ENCODE results near the gene CROCC2. TPM values are rescaled to one million over a fixed set of nuclear protein-coding genes. Genes with fewer than 3 reads are reported as not detected.

CROCC2 gene
- total RNA-seq, 1 donor from 2014 or later: not detected

- DNase-seq: no peak
These were observed 51.0 kb downstream of the CROCC2 start for GRCh38 chr2:240956935-240957655.

GRCh38 chr2:240957656-240958365 lies 51.7 kb downstream of the CROCC2 start:
- peak; percentile 69 for DNase-seq

- DNase-seq: no peak
These were observed 52.5 kb downstream of the CROCC2 start for GRCh38 chr2:240958366-240959213.

GRCh38 chr2:240959214-240959940 lies 53.2 kb downstream of the CROCC2 start:
- no peak for DNase-seq

GRCh38 chr2:240959941-240960308 lies 53.8 kb downstream of the CROCC2 start:
- DNase-seq: no peak

- peak; percentile 81 for DNase-seq
These were observed 54.3 kb downstream of the CROCC2 start for GRCh38 chr2:240960309-240960970.

- no peak for DNase-seq
These were observed 55.1 kb downstream of the CROCC2 start for GRCh38 chr2:240960971-240961876.

GRCh38 chr2:240961910-240962299 lies 55.8 kb downstream of the CROCC2 start:
- DNase-seq: no peak

- DNase-seq: peak; percentile 76
These were observed 56.3 kb downstream of the CROCC2 start for GRCh38 chr2:240962300-240963064.

GRCh38 chr2:240963065-240963867 lies 57.1 kb downstream of the CROCC2 start:
- DNase-seq: no peak

- no peak for DNase-seq
These were observed 58.0 kb downstream of the CROCC2 start for GRCh38 chr2:240963868-240964703.

- no peak for DNase-seq
These were observed 58.7 kb downstream of the CROCC2 start for GRCh38 chr2:240964704-240965295.

GRCh38 chr2:240965296-240965904 lies 59.3 kb downstream of the CROCC2 start:
- DNase-seq: no peak

- no peak for DNase-seq
These were observed 59.8 kb downstream of the CROCC2 start for GRCh38 chr2:240965905-240966456.

GRCh38 chr2:240966457-240966905 lies 60.3 kb downstream of the CROCC2 start:
- DNase-seq: no peak

GRCh38 chr2:240966906-240967680 lies 61.0 kb downstream of the CROCC2 start:
- DNase-seq: no peak

All from tongue (tissue), 2 donors.